HFFc6 (cell line): ENCODE measurements around the gene CLEC11A. TPM values are rescaled to one million over a fixed set of nuclear protein-coding genes. Genes with fewer than 3 reads are reported as not detected.

Experiments
- DNase-seq: peaks from one replicate; pipeline ENCODE4 v3.0.0-alpha.2; 2018
- H3K27ac Mint-ChIP-seq: 2 replicates; pipeline ENCODE4 v1.8.0; 2020; ENCODE audit warnings: mild to moderate bottlenecking, mixed read lengths
- H3K27me3 Mint-ChIP-seq: 2 replicates; pipeline ENCODE4 v1.8.0; 2021; ENCODE audit warnings: mild to moderate bottlenecking, moderate library complexity, mixed read lengths; ENCODE audit not compliant: insufficient read depth
- H3K36me3 Mint-ChIP-seq: 2 replicates; pipeline ENCODE4 v1.8.0; 2021; ENCODE audit warnings: low read depth, mixed read lengths
- H3K4me1 Mint-ChIP-seq: 2 replicates; pipeline ENCODE4 v1.8.0; 2020; ENCODE audit warnings: low read depth, mixed read lengths
- H3K4me3 Mint-ChIP-seq: 2 replicates; pipeline ENCODE4 v1.8.0; 2020; ENCODE audit warnings: mild to moderate bottlenecking, moderate library complexity, mixed read lengths
- H3K9me3 Mint-ChIP-seq: 2 replicates; pipeline ENCODE4 v1.8.0; 2020; ENCODE audit warnings: mild to moderate bottlenecking, mixed read lengths
- total RNA-seq, 6 experiments: library from RNA; stranded (reverse); fragmentation: NEBNext Ultra II Directional; extraction: Animal tissue kit (Norgen Biotek cat#: 25700); gene quantifications; 2 replicates in 1 of 6; 3 replicates in 5 of 6; pipeline ENCODE4 v1.2.3, GENCODE V29; 2021
- TF ChIP-seq, protein P1 (sequence below): fragments of 200-600 bp; sonication (generic); IDR thresholded peaks from 2 replicates; pipeline ENCODE4 v1.5.0; 2021; ENCODE audit warnings: antibody characterized with exemption, mild to moderate bottlenecking

Gene CLEC11A
- total RNA-seq, 6 experiments from 2014 or later, result 140 to 182 (median 164) TPM

DNA sequence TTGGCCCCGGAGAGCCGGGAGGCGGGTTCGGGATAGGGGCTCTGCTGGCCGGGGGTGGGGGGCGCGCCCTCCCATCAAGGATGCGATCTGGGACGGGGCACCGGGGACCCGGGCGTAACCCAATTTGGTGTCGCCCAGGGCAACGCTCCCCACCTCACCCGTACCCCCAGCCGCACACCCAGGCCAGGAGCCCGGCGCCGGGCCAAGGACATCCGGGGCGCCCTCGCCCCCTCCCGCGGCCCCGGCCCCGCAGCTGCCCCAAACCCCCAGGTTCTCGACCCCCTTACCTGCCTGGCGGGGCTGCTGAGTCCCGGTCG is 4.1 kb upstream of the CLEC11A start:
- TF ChIP-seq, protein P1, sequence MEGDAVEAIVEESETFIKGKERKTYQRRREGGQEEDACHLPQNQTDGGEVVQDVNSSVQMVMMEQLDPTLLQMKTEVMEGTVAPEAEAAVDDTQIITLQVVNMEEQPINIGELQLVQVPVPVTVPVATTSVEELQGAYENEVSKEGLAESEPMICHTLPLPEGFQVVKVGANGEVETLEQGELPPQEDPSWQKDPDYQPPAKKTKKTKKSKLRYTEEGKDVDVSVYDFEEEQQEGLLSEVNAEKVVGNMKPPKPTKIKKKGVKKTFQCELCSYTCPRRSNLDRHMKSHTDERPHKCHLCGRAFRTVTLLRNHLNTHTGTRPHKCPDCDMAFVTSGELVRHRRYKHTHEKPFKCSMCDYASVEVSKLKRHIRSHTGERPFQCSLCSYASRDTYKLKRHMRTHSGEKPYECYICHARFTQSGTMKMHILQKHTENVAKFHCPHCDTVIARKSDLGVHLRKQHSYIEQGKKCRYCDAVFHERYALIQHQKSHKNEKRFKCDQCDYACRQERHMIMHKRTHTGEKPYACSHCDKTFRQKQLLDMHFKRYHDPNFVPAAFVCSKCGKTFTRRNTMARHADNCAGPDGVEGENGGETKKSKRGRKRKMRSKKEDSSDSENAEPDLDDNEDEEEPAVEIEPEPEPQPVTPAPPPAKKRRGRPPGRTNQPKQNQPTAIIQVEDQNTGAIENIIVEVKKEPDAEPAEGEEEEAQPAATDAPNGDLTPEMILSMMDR, result no peak
- H3K27me3 Mint-ChIP-seq, result peaks cover 3% of the 10 kb centered on the region; the same call in 1 of the 2 replicates
- peaks cover 34% of the 10 kb centered on the region for H3K4me1 Mint-ChIP-seq

DNA sequence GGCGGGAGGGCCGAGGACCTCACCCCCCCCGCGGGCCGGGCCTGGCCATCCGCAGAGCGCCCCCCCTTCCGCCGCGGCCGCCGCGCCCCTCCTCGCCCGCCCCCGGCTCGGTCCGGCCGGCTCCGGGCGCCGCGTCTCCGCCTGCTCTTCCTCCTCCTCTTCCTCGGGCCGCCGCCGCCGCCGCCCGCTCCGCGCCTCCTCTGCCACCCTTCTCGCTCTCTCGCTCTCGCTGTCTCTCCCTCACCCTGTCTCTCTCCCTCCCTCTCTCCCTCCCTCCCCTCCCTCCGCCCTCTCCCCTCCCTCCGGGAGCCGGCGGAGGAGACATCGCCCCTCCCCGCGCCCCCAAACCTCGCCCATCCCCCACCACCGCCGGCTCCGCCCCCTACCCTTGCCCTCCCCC is 3.6 kb upstream of the CLEC11A start, which contains the start of gene SHANK1:
Gene SHANK1, minus strand, starts transcription at position 237 of the 400 bp plus-strand sequence. CDS start 2,883 bp downstream, outside the sequence.
- Mint-ChIP-seq H3K4me1 (peaks cover 34% of the 10 kb centered on the region), H3K4me3 (peak within 1 kb of the TSS; percentile 70), H3K27me3 (peaks cover 3% of the 10 kb centered on the region; the same call in 1 of the 2 replicates), H3K27ac (peak within 1 kb of the TSS; percentile 90), H3K36me3 (no peaks in the 10 kb centered on the region), H3K9me3 (no peaks in the 10 kb centered on the region)
- no peak for DNase-seq
- TF ChIP-seq, protein P1, result no peak

More for the DNA sequence above, 4.1 kb upstream of the CLEC11A start:
- H3K27ac Mint-ChIP-seq, result no peak overlapping the region
- peak overlapping the region; percentile 70; the same call in 1 of the 2 replicates for H3K4me3 Mint-ChIP-seq
- DNase-seq, result no peak
- H3K36me3 Mint-ChIP-seq, result no peaks in the 10 kb centered on the region
- H3K9me3 Mint-ChIP-seq, result no peaks in the 10 kb centered on the region

DNA sequence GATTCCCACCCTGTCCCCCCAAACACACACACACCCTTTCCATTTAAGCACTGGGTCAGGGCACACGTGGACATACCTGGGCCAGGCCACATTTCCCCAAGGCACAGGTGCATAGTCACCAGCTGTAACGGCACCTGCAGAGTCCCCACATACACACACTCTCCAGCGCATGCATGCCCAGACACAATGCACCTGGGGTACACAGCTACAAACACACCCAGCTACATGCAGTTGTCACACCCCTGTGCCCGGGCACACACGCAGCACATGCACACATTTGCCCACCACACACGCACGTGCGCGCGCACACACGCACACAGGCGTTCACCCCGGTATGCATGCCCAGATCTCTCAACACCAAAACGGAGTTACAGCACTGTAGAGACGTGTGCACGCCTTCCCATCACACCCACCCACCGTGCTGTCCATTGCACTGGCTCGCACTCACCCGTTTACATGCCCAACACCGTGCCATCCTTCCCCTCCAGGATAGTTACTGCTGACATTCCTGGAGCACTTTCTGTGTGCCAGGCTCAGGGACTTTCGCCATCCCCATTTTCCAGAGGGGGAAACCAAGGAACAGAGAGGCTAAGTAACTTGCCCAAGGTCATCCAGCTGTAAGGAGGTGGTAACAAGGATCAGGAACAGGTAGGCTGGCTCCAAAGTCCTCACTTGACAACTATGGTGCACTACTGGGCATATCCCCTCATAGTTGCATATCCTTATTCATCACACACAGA is 2.8 kb upstream of the CLEC11A start:
- H3K36me3 Mint-ChIP-seq, result no peaks in the 10 kb centered on the region
- no peak for DNase-seq
- TF ChIP-seq, protein P1, result no peak
- no peaks in the 10 kb centered on the region for H3K9me3 Mint-ChIP-seq
- peak overlapping the region; percentile 48 for H3K4me3 Mint-ChIP-seq
- H3K27me3 Mint-ChIP-seq, result peaks cover 1% of the 10 kb centered on the region; the same call in 1 of the 2 replicates
- peaks cover 34% of the 10 kb centered on the region for H3K4me1 Mint-ChIP-seq
- H3K27ac Mint-ChIP-seq, result peak overlapping the region; percentile 90

DNA sequence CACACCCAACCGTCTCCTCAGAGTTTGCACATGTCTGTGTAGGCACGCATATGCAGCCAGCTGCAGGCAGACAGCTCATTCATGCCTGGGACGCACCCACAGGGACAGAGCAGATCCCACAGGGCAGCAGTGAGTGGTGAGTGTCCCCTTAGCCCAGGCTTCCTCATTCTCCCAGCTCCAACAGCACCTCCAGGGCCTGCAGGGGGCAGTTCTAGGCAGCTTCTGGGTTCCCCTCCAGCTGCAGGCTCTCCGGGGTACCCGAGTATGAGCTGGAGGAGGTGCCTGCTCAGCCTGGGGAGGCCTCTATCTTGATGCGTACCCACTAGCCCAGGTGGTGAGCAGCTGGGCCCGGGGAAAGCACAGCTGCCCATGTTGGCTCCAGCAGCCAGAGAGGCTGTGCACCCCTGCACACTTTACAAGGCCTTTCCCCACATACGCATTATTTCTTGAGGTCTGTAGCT is 2.2 kb upstream of the CLEC11A start:
- Mint-ChIP-seq H3K36me3 (no peaks in the 10 kb centered on the region), H3K4me3 (peak overlapping the region; percentile 48; the same call in 1 of the 2 replicates), H3K9me3 (no peaks in the 10 kb centered on the region), H3K4me1 (peaks cover 40% of the 10 kb centered on the region), H3K27ac (peak overlapping the region; percentile 90), H3K27me3 (peaks cover 1% of the 10 kb centered on the region; the same call in 1 of the 2 replicates)
- TF ChIP-seq, protein P1, result peak; percentile 68
- peak; percentile 94 for DNase-seq

DNA sequence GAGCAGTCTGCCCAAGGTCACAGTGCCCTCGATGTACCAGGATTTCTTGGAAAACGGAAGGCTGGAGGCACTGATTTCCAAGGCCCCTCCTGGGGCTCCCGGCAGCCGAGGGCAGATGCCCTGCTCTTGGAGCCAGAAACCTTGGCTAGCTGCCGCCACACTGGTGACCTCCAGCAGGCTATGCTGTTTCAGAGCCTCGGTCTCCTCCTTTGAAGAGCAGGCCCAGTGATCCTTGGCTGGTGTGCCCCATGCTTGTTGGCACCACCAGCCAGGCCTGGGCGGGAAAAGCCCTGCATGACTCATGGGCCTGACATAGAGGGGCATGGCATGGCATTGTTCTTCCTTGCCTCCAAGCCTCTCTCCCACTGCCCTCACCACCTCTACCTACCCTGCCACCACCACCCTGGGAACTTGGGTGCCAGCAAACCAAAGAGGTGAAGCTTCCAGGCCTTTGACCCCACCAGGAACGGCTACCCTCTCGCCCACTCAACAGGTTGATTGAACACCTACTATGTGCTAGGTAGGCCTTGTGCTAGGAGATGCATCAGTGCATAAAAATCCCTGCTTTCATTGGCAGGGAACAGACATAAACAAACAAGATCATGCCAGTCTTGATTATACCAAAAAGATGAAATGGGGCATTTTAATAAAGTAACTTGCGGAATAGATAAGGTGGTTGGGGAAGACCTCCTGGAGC is 1.6 kb upstream of the CLEC11A start:
- peak overlapping the region; percentile 90 for H3K4me3 Mint-ChIP-seq
- TF ChIP-seq, protein P1, result no peak
- H3K27ac Mint-ChIP-seq, result peak overlapping the region; percentile 90
- H3K36me3 Mint-ChIP-seq, result peaks cover 4% of the 10 kb centered on the region; the same call in 1 of the 2 replicates
- peaks cover 44% of the 10 kb centered on the region for H3K4me1 Mint-ChIP-seq
- H3K9me3 Mint-ChIP-seq, result no peaks in the 10 kb centered on the region
- peaks cover 1% of the 10 kb centered on the region; the same call in 1 of the 2 replicates for H3K27me3 Mint-ChIP-seq
- DNase-seq, result no peak
